Stimulated activated CD8-positive, alpha-beta memory T cell treated with anti-CD3 and anti-CD28 coated beads, Interleukin-12 subunit alpha, Interleukin-12 subunit beta, amount 100 ng/mL, for 24 hours (primary cell): ENCODE data around the gene PADI3.
"Not testable (repeated sequence)": the region's sequence is repeated elsewhere in the genome, so short reads cannot be mapped to it uniquely, and the experiment has no call there.

Source experiments
- DNase-seq: peaks from one replicate; pipeline ENCODE4 v3.0.0-alpha.2; 2020; ENCODE audit errors: extremely low read depth

Gene PADI3

DNA sequence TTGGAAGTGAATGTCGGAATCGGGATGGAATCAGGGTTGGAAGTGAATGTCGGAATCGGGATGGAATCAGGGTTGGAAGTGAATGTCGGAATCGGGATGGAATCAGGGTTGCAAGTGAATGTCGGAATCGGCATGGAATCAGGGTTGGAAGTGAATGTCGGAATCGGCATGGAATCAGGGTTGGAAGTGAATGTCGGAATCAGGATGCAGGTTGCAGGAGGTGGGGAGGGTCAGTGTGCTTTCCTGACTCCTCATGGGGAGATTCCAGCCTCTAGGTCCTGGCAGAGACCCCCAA lies 7.2 kb upstream of the PADI3 start:
- DNase-seq: not testable (repeated sequence)

DNA sequence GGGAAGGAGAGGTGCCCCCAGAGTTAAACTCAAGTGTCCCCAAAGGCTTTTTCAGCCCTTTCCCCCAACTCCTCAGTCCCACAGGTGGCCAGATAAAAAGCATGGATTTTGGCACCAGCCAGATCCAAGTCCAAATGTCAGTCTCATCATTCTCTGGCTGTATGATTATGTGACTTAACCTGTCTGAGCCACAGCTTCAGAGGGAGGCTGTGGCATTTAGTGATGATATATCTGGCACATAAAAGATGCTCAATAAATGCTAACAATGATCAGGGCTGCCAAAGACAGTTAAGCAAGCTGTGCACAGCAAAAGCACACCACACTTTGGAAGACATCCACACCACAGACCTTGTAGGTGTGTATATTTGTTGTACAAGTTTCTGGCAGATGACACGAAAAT lies 5.6 kb upstream of the PADI3 start:
- DNase-seq: no peak

DNA sequence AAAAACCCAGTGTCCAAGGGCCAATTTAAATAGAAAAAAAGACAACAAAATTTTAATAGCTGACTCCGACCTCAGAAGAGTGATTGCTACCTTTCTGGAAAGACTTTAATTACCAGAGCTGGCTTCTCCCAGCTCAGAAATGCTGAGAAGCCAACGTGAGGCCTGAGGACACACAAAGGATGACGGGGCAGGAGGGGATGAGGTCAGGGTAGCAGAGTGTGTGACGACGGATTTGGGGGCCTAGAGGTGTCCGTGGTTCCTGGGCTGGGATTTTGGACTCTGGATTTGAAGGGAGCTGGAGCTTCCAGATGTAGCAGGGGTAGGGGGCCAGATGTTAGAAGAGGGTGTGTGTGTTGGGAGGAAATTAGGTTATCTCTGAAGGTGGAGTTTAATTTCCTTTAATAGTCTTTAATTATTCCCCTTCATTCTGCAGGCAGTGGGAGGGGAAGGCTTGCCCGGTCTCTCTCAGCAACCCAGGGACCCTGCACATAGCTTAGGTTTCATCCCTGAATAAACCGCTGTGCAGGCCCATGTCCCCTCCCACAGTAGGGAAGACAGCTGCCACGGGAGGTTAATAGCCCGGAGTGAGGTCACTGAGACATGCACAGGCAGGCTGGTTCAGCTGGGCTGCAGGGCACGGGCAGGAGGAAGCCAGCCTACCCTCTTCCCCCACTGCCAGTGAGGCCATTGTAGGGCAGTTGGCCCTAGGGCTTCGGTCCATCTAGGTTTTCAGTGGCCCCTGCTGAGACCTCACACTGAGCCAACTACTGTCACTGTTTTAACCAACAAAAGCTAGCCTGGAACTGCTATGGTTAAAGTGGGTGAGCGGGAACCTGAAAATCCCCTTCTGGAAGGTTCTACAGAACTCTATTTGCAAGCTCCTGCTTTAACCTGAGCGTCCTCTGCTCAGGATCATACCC lies 3.8 kb upstream of the PADI3 start:
- no peak for DNase-seq

DNA sequence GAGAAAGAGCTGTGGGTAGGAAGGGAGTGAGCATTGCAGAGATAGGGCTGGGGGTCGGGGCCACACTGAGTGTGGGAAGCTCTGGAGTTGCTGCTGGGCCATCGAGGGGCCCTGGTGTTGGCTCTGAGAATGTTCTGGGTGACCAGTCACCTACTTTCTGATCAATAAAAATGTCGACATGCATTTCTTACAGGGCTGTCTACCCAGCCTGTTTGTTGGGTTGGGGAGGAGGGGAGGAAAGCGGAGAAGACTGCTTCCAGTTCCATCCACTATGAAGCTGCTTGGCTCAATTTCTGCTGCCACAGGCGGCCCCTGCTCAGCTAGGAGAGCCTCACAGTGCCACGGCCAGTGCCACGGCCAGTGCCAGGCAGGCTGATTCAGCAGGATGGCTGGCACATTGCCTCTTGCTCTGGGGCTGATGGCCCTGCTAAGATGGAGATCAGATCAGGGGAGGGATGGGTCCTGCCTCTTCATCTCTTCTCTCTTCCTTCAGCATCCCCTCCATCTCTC lies 3.0 kb upstream of the PADI3 start:
- DNase-seq: no peak

DNA sequence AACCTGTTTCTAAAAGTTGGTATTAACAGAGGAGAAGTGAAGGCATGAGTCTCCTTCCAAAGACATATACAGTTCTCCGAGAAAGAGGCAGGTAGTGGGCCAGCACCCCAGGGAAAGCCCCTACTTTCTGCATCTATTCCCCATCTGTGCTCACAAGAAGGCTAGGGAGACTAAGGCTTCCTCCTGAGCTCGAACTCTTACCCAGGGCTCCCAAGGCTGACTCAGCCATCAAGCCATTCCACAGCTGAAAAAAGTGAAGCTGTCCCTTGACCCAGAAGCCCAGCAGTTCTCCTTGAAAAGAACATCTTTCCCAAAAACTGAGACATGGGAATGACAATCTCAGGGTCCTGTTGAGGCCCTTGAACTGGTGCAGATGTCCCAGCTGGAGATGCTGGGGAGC lies 1.9 kb upstream of the PADI3 start:
- DNase-seq: no peak

DNA sequence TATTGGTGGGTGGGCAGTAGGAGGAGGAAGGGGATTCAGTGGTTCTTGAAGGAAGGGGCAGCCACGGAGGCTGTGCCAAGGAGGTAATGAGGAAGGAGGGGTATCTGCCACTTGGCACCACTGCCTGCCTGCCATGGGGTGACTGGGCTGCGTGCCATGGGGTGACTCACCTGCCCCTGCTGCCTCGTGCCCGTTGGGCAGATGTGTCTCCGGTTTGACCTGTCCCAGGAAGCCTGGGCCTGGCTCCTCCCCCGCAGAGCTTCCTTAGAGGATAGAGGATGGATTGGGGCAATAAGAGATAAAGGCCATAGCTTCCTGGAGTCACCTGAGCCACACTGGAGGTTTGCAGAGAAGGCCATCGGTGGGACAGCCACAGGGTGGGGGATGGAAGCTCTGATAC lies 1.7 kb downstream of the PADI3 start:
- DNase-seq: no peak

DNA sequence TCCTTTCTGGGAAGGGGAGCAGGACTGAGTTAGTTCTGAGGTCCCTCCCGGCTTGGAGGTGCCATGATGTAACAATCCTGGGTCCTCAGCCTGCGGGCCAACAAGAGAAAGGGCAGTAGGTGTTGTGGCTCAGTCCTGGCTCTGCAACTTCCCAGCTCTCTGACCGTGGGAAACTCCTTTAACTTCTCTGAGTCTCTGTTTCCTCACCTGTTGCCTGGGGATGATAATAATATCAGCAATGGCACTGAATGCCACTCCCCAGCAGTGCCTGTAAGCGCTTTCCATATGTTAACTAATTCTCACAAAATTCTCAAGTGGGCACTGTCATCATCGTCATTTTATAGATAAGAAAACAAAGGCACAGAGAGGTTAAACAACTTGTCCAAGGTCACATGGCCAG lies 2.3 kb downstream of the PADI3 start:
- no peak for DNase-seq

DNA sequence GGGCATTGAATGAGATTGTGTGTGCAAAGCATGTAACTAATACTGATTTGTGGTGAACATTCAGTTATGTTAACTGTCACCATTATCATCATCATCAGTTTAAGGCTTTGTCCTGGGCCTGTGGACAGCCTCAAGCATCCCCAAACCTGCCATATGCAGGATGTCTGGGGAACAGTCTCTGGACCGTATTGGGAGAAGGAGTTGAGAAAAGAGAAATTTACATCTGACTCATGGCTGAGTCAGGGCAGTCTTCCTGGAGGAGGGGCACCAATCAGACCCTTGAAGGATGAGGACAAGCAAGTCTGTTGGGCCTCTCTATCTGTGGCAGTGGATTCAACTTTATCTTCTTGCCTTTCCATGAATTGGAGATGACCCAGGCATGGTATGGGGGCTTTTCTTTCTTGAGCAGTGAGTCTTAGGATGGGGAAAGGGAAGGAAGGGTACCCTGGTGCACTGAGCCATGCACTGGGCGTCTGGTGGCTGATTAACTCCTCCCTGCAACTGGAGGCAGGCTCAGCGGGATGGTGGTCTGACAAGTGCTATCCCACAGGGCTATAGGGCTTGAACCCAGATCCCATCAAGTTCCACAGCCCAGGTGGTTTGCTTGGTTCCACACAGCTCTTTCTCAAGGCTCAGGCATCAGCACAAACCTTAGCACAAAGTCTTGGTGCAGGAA lies 2.9 kb downstream of the PADI3 start:
- no peak for DNase-seq

DNA sequence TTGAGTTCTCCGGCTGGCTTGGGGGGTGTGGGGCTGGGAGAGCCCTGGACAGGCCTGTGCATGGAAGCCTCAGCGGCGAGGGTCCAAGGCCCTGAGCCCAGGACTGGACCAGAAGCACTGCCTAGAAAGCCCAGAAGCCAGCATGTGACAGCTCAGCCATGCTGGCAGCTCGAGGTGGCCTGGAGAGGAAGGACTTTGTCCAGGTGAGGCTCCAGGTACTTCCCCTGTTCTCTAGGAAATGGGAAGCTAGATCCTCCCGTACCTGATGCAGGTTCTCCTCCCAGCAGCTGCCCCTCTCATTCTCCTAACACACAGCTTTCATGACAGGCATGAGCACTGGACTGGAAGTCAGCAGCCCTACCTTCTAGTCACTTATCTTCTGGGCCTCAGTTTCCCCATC lies 6.4 kb downstream of the PADI3 start:
- no peak for DNase-seq

DNA sequence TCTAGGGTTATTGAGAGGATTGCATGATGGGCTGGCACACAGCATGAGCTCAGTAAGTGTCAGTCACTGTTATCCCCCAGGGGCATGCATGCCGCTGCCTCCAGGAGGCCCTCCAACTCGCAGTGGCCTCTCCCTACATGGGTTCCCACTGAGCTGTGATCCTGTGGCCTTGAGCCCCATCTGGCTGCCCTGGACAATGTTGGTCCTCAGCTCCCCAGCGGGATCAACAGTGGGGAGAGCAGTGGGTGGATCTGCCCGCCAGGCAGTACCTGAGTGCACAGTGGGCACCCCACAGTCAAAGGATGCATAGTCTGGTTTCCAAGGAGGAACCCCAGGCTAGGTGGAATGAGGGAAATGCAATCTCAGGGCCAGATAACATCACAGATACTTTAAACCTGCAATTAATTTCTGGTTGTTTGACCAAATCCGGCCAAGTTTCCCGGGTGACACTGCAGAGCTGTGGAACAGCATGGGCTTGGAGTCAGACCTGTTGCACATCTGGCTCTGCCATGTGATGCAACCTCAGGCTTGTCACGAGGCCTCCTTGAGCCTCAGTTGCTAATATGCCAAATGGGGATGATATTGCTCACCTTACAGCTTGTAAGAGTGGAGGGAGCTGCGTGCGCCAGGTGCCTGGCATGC lies 9.3 kb downstream of the PADI3 start:
- no peak for DNase-seq

DNA sequence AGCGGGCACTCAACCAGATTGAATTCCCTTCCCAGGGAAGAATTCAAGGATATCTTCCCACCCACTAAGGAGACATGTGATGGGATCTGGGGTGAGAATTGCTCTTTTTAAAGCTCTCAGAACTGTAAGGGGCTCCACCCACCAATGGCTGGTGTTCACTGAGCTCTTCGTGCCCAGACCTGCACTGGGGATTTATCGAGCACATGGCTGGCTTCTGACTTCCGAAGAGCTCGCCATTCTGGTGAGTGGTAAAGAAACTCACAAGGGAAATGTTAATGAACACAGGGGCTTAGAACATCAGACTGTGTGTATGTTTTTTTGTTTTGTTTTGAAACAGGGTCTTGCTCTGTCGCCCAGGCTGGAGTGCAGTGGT lies 9.8 kb downstream of the PADI3 start:
- no peak for DNase-seq

DNA sequence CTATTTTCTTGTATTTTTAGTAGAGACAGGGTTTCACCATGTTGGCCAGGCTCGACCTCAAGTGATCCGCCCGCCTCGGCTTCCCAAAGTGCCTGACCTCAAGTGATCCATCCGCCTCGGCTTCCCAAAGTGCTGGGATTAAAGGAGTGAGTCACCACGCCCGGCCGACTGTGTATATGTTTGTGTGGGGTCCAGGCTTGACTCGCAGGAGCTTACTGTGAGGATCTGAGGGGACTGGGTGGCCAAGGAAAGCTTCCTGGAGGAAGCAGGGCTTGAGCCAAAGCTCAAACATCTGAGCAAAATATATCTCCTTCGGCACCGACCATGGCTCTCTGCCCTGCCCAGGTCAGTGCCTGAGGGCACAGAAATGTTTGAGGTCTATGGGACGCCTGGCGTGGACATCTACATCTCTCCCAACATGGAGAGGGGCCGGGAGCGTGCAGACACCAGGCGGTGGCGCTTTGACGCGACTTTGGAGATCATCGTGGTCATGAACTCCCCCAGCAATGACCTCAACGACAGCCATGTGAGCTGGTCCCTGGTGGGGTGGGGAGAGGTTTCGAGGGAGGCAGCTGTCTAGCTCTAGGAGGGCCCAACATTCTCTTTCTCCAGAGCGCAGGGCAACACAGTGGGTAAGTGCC lies 10.5 kb downstream of the PADI3 start:
- no peak for DNase-seq

DNA sequence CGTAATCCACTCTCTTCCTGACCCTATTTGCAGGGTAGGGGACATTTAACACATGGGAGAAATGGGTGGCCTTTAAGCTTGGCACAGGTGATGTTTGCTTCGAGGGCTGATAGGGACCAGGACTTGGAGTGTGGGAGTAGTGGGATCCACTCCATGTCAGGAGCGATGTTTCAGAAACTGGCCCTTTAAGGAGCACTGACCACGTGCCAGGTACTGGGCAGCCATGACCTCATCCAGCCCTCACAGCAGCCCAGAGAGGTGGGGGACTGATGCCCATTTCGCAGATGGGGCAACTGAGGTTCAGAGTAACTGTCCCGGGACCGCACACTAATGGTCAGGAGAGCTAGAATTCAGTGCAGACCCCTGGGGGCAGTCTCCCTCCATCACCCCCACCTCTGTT lies 11.4 kb downstream of the PADI3 start:
- no peak for DNase-seq

DNA sequence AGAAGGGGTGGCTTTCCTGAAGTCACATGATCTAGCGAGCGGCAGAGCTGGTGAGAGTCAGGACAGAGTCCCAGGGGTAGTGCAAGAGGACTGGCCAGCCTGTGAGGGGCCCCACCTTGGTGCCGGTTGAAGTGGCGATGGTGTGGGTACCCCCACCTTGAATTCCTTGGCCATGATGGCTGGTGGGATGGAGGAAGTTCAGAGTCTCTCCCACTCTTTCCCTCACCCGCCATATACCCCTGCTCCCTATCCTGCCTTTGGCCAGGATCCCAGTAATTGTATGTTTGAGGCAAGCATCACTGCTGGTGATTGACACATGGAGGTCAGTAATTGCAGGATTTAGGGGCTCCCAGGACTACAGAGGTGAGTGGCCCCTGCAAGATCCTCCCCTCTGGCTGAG lies 11.8 kb downstream of the PADI3 start:
- no peak for DNase-seq

DNA sequence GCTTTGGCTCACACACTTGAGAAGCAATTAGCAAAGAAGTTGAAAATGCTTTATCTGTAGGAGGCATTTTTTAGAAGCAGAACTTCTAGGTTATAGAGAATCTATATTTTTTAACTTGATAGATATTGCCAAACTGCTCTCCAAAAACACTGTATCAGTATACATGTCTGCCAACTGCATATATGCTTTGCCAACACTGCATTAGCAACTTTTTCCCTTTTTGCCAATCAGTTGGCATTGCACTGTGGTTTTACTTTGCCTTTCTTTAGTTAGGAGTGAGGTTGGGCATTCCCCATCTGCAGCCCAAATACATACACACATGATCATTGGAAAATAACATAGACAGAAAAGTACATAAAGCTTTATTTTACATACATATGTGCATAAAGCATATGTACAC lies 15.0 kb downstream of the PADI3 start:
- no peak for DNase-seq

DNA sequence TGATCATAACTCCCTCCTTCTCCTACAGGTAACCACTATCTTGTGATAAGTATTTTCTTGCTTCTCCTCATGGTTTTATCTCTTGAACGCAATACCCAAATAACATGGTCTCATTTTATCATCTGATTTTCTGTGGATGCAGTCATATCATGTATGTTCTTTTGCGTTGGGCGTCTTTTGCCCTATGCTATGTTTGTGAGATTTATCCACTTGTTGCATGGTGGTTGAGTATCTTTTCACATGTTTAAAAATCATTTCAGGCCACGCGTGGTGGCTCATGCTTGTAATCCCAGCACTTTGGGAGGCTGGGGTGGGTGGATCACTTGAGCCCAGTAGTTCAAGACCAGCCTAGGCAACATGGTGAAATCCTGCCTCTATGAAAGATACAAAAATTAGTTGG lies 15.6 kb downstream of the PADI3 start:
- DNase-seq: no peak

DNA sequence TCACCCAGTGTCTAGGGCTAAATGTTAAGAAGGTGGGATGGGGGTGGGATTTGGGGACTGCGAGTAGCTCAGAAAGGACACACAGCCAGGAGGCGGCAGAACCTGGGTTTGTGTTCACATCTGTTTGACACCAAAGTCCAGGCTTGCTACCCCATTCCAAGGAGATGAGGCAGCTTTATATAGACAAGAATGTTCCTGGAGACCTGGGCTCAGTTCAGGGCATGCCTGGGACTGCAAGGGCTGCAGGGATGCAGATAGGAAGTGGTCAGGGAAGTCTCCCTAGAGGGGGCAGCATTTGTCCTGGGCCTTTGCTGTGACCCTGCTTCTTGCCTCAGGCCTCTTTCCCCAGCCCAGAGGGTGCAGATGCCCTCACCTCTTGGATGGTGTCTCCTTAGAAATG lies 16.3 kb downstream of the PADI3 start:
- DNase-seq: no peak

DNA sequence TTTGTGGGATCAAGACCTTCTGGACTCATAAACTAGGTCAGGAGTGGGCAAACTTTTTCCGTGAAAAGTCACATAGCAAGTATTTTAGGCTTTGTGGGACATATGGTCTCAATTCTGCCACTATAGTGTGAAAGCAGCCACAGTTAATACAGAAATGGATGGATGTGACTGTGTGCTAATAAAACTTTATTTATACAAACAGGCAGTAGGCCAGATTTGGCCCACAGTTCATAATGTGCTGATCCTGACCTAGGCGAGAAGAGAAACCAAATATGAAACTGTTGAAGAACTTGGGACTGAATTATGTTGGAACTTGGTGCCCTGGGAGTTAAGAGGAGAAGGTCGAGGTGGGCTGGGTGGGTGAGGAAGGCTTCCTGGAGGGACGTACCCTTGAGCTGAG lies 17.1 kb downstream of the PADI3 start:
- no peak for DNase-seq

DNA sequence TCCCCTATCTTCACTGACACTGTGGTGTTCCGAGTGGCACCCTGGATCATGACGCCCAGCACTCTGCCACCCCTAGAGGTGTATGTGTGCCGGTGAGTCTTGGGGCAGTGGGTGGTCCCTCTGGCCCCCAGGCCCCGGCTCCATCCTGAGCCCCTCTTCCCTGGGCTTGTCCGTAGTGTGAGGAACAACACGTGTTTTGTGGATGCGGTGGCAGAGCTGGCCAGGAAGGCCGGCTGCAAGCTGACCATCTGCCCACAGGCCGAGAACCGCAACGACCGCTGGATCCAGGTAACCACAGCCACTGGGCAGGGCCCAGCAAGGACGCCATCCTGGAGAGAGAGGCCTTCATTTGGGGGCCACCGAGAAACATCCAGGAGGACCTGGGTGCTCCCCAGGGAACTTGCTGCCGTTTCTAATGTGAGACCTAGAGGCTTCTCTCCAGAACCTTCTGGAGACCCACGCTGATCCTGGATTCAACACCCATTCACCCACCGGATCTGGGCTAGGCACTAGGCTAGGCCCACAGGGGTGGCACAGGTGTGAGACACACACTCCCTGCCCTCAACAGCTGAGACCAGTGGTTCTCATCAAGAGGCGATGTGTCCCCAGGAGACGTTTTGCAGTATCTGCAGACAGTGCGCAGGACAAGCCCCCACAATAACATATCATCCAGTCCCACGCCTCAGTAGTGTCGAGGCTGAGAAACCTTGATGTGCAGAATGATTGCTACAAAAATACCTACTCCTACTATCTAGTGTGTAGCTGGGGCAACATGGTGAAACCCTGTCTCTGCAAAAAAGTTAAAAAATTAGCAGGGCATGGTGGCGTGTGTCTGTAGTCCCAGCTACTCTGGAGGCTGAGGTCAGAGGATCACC lies 22.2 kb downstream of the PADI3 start:
- DNase-seq: no peak

DNA sequence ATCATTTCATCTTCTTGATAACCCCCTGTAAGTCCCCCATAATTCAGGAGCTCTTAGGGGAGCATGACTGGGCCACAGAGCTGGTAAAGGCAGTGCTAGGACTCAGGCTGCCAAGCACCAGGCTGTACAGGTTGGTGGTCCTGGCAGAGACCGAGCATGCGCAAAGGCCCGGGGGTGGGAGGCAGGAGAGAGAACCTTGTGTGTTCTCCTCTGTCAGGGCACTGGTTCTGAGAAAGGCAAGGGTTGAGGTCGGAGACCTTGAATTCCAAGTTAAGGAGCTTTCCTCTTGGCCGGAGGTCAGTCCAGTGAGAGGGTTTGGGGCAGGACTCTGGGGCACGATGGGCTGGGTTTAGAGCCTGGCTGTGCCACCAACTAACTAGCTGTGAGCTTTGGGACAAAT lies 23.2 kb downstream of the PADI3 start:
- DNase-seq: no peak

DNA sequence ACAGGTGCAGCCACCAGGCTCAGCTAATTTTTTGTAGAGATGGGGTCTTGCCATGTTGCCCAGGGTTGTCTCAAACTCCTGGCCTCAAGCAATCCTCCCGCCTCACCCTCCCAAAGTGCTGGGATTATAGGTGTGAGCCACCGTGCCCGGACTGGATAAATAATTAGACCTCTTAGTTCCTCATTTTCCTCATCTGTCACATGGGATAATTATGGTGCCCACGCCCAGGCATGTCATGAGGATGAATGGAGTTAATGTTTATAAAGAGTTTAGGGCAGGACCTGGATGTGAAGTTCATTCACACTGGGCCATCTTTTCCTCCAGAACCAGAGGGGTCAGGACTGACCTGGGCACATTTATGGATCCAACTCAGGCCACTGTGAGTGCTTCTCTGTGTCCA lies 23.7 kb downstream of the PADI3 start:
- no peak for DNase-seq

DNA sequence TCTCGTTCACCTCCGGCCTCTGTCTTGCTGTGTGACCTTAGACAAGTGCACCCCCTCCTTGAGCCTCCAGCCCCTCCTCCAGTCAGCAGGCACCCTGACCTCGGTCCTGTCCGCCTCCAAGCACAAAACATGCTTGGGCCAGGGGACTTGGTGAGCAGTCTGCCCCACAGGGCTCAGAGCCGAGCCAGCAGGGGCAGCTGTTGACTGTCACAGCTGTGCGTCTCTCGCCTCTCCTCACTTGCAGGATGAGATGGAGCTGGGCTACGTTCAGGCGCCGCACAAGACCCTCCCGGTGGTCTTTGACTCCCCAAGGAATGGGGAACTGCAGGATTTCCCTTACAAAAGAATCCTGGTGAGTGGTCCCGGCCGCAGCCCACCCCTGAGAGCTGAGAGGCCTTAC lies 24.2 kb downstream of the PADI3 start:
- DNase-seq: no peak
